GM06990 (cell line): ENCODE measurements around the gene MDC1.

Experiments
- DNase-seq: peaks from one replicate; pipeline ENCODE4 v3.0.0-alpha.2; 2011; ENCODE audit not compliant: insufficient read length; ENCODE audit errors: extremely low read depth
- H3K27me3 ChIP-seq: replicated peaks from 2 replicates; pipeline ENCODE4 v1.6.0; 2011; ENCODE audit warnings: low read length; ENCODE audit not compliant: control insufficient read depth, insufficient read depth
- H3K36me3 ChIP-seq: 2 replicates; pipeline ENCODE4 v1.5.1; 2011; ENCODE audit warnings: low read length; ENCODE audit not compliant: control insufficient read depth, insufficient read depth
- H3K4me3 ChIP-seq: replicated peaks from 2 replicates; pipeline ENCODE4 v1.5.1; 2011; ENCODE audit warnings: low read depth, mild to moderate bottlenecking, control low read depth, low read length
- TF ChIP-seq, protein P1 (sequence below): IDR thresholded peaks from 2 replicates; pipeline ENCODE4 v1.5.1; 2011; ENCODE audit warnings: low read length, control low read depth, mild to moderate bottlenecking, inconsistent platforms; ENCODE audit not compliant: insufficient read depth, poor library complexity, severe bottlenecking

MDC1 gene

DNA sequence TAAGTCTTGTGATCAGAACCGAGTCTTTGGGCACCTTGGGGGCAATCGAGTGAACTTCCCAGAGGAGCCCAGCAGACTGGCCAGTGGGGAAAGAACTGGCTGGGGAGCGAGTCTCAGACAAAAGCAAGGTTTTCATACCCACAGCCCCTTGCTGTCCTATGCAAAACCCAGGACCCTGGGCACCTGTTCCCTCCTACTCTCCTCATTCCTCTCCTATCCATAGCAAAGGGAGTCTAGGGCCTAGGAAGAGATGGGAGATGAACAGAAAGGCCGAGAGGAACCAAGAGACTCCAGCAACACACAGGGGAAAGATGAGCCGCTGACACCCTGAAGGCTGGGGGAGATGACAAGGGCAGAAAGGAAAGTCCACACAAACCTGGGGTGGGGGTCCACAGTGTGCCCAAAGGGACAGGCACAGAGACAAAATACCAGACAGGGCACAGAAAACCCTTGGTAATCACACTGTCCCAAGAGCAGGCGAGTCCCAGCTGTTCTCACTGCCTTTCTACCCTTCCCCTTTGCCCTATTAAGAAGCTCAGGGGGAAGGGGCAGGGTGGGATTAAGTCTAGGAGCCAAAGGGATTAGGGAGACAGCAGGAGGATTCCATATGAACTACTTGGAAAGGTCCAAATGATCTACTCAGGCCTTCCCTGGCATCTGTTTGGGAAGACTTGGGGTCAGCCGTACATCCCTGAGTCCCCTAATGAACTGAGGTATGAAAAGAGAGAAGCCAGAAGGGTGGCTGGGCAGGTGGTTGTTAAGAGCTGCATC, 37.1 kb downstream of the MDC1 start:
- Histone ChIP-seq H3K27me3 (no peaks in the 10 kb centered on the region), H3K36me3 (peaks cover 22% of the 10 kb centered on the region), H3K4me3 (peak overlapping the region; percentile 51)
- TF ChIP-seq, protein P1, sequence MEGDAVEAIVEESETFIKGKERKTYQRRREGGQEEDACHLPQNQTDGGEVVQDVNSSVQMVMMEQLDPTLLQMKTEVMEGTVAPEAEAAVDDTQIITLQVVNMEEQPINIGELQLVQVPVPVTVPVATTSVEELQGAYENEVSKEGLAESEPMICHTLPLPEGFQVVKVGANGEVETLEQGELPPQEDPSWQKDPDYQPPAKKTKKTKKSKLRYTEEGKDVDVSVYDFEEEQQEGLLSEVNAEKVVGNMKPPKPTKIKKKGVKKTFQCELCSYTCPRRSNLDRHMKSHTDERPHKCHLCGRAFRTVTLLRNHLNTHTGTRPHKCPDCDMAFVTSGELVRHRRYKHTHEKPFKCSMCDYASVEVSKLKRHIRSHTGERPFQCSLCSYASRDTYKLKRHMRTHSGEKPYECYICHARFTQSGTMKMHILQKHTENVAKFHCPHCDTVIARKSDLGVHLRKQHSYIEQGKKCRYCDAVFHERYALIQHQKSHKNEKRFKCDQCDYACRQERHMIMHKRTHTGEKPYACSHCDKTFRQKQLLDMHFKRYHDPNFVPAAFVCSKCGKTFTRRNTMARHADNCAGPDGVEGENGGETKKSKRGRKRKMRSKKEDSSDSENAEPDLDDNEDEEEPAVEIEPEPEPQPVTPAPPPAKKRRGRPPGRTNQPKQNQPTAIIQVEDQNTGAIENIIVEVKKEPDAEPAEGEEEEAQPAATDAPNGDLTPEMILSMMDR: no peak
- no peak for DNase-seq

- DNase-seq: peak; percentile 91
- Histone ChIP-seq H3K4me3 (peak overlapping the region; percentile 51), H3K27me3 (no peaks in the 10 kb centered on the region), H3K36me3 (peaks cover 22% of the 10 kb centered on the region)
- TF ChIP-seq, protein P1: peak; percentile 99
Measured at GRCh38 chr6:30678964-30679726, 37.9 kb downstream of the MDC1 start.

GRCh38 chr6:30676660-30677285, 40.3 kb downstream of the MDC1 start:
- Histone ChIP-seq H3K4me3 (no peak overlapping the region), H3K27me3 (no peaks in the 10 kb centered on the region), H3K36me3 (peaks cover 22% of the 10 kb centered on the region)
- DNase-seq: no peak
- TF ChIP-seq, protein P1: no peak

GRCh38 chr6:30672445-30673253, 44.4 kb downstream of the MDC1 start, which contains the start of gene DHX16:
DHX16 (minus strand) TSS chr6:30673006; CDS start chr6:30672841, 165 bp downstream.
- H3K4me3 ChIP-seq: peak within 1 kb of the TSS; percentile 99
- TF ChIP-seq, protein P1: peak; percentile 84
- H3K27me3 ChIP-seq: no peaks in the 10 kb centered on the region
- DNase-seq: peak; percentile 87
- H3K36me3 ChIP-seq: peaks cover 12% of the 10 kb centered on the region
